PC-3 (cell line): ENCODE results near the gene ZMYM2. TPM values are rescaled to one million over a fixed set of nuclear protein-coding genes. Genes with fewer than 3 reads are reported as not detected.

ENCODE experiments used
- ATAC-seq: fragments of 200-7000 bp; cut with Tn5 transposase; 2 replicates; pipeline ENCODE4 v1.9.1; 2020; ENCODE audit warnings: mild to moderate bottlenecking, moderate library complexity
- BruUV-seq: library from RNA; stranded (reverse); fragments of 400-500 nt; replicated peaks from 2 replicates; lab custom pipeline; 2021; lab: Mats Ljungman, UMichigan
- CTCF ChIA-PET: fragments of 300-600 bp; sonication (Branson Sonifier 250); formaldehyde crosslinking; loops from one replicate; lab custom pipeline; 2022; ENCODE audit warnings: antibody characterized with exemption; lab: Charles Lee
- POLR2A ChIA-PET: fragments of 300-600 bp; sonication (Branson Sonifier 250); formaldehyde crosslinking; loops from one replicate; lab custom pipeline; 2022; ENCODE audit warnings: antibody characterized with exemption; ENCODE audit not compliant: unreplicated experiment; lab: Charles Lee
- DNase-seq: peaks from one replicate; pipeline ENCODE4 v3.0.0-alpha.2; 2015
- H2AFZ ChIP-seq: fragments of 300-600 bp; sonication (generic); 2 replicates; pipeline ENCODE4 v1.6.0; 2016; ENCODE audit warnings: antibody characterized with exemption, low read length
- H3F3A ChIP-seq: fragments of 300-600 bp; sonication (generic); one replicate; pipeline ENCODE4 v1.6.0; 2017; ENCODE audit warnings: antibody characterized with exemption, low read length, control low read depth, mild to moderate bottlenecking; ENCODE audit not compliant: unreplicated experiment
- H3K27ac ChIP-seq: fragments of 300-600 bp; sonication (generic); 2 replicates; pipeline ENCODE4 v1.5.1; 2016; ENCODE audit warnings: mild to moderate bottlenecking, low read length
- H3K27me3 ChIP-seq: fragments of 300-600 bp; sonication (generic); 2 replicates; pipeline ENCODE4 v1.6.1; 2016; ENCODE audit warnings: low read length, mixed read lengths
- H3K36me3 ChIP-seq: fragments of 300-600 bp; sonication (generic); 2 replicates; pipeline ENCODE4 v1.6.1; 2016; ENCODE audit warnings: low read depth, mixed run types, low read length, mixed read lengths
- H3K4me1 ChIP-seq: fragments of 300-600 bp; sonication (generic); 2 replicates; pipeline ENCODE4 v1.5.1; 2016; ENCODE audit warnings: low read length; ENCODE audit not compliant: insufficient read depth
- H3K4me2 ChIP-seq: fragments of 300-600 bp; sonication (generic); 2 replicates; pipeline ENCODE4 v1.6.0; 2016; ENCODE audit warnings: low read length
- H3K4me3 ChIP-seq: fragments of 300-600 bp; sonication (generic); 2 replicates; pipeline ENCODE4 v1.5.1; 2016; ENCODE audit warnings: mild to moderate bottlenecking, low read length, mixed read lengths
- H3K79me2 ChIP-seq: fragments of 300-600 bp; sonication (generic); 2 replicates; pipeline ENCODE4 v1.6.1; 2017; ENCODE audit warnings: low read length, mixed read lengths
- H3K9ac ChIP-seq: fragments of 300-600 bp; sonication (generic); 2 replicates; pipeline ENCODE4 v1.6.0; 2016; ENCODE audit warnings: mild to moderate bottlenecking, low read length
- H3K9me2 ChIP-seq: fragments of 300-600 bp; sonication (generic); replicated peaks from 2 replicates; pipeline ENCODE4 v1.6.1; 2016; ENCODE audit warnings: mixed run types, low read length, mixed read lengths
- H3K9me3 ChIP-seq: fragments of 300-600 bp; sonication (generic); 2 replicates; pipeline ENCODE4 v1.6.1; 2016; ENCODE audit warnings: low read length, mixed read lengths
- H4K20me1 ChIP-seq: fragments of 300-600 bp; sonication (generic); 2 replicates; pipeline ENCODE4 v1.6.1; 2016; ENCODE audit warnings: low read length, mixed read lengths
- CTCF ChIP-seq: fragments of 300-600 bp; sonication (generic); conservative IDR thresholded peaks from 2 replicates; pipeline ENCODE4 v1.5.1; 2017; ENCODE audit warnings: antibody characterized with exemption, low read depth, mild to moderate bottlenecking, low read length
- EZH2 ChIP-seq: fragments of 300-600 bp; sonication (generic); IDR thresholded peaks from one replicate; pipeline ENCODE4 v1.6.1; 2017; ENCODE audit warnings: antibody characterized with exemption, mild to moderate bottlenecking, low read length; ENCODE audit not compliant: unreplicated experiment
- EZH2phosphoT487 ChIP-seq: fragments of 300-600 bp; sonication (generic); IDR thresholded peaks from 2 replicates; pipeline ENCODE4 v1.6.1; 2018; ENCODE audit warnings: mild to moderate bottlenecking, antibody characterized with exemption, low read length, borderline replicate concordance
- intact Hi-C: fragments of 100-400 bp; cut with micrococcal nuclease; formaldehyde crosslinking; loops from 2 replicates; pipeline ENCODE4 v1.9.0; 2023
- total RNA-seq: library from RNA; depleted of rRNA; stranded (reverse); fragments of >200 nt; gene quantifications from 2 replicates; pipeline ENCODE4 v1.2.3, GENCODE V29; 2014

ZMYM2 gene
- total RNA-seq, 1 experiment from 2014 or later = 34.7 TPM

GRCh38 chr13:20136781-20137703 lies 178.5 kb downstream of the ZMYM2 start:
- no peaks in the 10 kb centered on the region for H3F3A ChIP-seq
- BruUV-seq = no TSS peak
- POLR2A ChIA-PET = no interaction called here
- no peaks in the 10 kb centered on the region for H3K36me3 ChIP-seq
- ATAC-seq (no peak), DNase-seq (no peak)
- H3K79me2 ChIP-seq = no peaks in the 10 kb centered on the region
- H3K27me3 ChIP-seq = no peaks in the 10 kb centered on the region
- H3K9me3 ChIP-seq = no peaks in the 10 kb centered on the region
- no peaks in the 10 kb centered on the region for H3K9me2 ChIP-seq
- no peak overlapping the region for H2AFZ ChIP-seq
- no peak overlapping the region for H3K27ac ChIP-seq
- H3K9ac ChIP-seq = no peak overlapping the region
- no peaks in the 10 kb centered on the region for H3K4me1 ChIP-seq
- intact Hi-C loops = no loop called here
- no peak for TF ChIP-seq EZH2
- TF ChIP-seq EZH2phosphoT487 = no peak
- peak; percentile 40 for TF ChIP-seq CTCF
- CTCF ChIA-PET = no interaction called here
- H3K4me2 ChIP-seq = no peak overlapping the region
- no peaks in the 10 kb centered on the region for H4K20me1 ChIP-seq
- no peak overlapping the region for H3K4me3 ChIP-seq

GRCh38 chr13:20137875-20138274 lies 179.3 kb downstream of the ZMYM2 start:
- H3K27me3 ChIP-seq = no peaks in the 10 kb centered on the region

More at GRCh38 chr13:20137875-20138274, 179.3 kb downstream of the ZMYM2 start:
- no peak overlapping the region for H3K27ac ChIP-seq
- no peaks in the 10 kb centered on the region for H4K20me1 ChIP-seq
- TF ChIP-seq EZH2 (no peak), CTCF (no peak), EZH2phosphoT487 (no peak)
- no peaks in the 10 kb centered on the region for H3K9me3 ChIP-seq
- H3F3A ChIP-seq = no peaks in the 10 kb centered on the region
- no peak for DNase-seq
- no peak overlapping the region for H3K4me3 ChIP-seq
- H3K9me2 ChIP-seq = no peaks in the 10 kb centered on the region
- BruUV-seq = no TSS peak
- no peaks in the 10 kb centered on the region for H3K79me2 ChIP-seq
- no peak overlapping the region for H3K4me2 ChIP-seq
- no peaks in the 10 kb centered on the region for H3K4me1 ChIP-seq
- no peaks in the 10 kb centered on the region for H3K36me3 ChIP-seq
- no peak overlapping the region for H3K9ac ChIP-seq
- POLR2A ChIA-PET = no interaction called here
- no peak for ATAC-seq
- H2AFZ ChIP-seq = no peak overlapping the region
- intact Hi-C loops = no loop called here
- CTCF ChIA-PET = interaction anchor here (0.6 kb wide), 1 partner anchor 17 kb away, joined by 3 read pairs; no protein-coding TSS in a partner anchor
